Stimulated activated CD4-positive, alpha-beta T cell treated with anti-CD3 and anti-CD28 coated beads, Interleukin-4, amount 100 ng/mL, for 24 hours (primary cell): ENCODE measurements around the gene DACT2.
"Not testable (repeated sequence)": the region's sequence is repeated elsewhere in the genome, so short reads cannot be mapped to it uniquely, and the experiment has no call there.

ENCODE experiments used
- DNase-seq: peaks from one replicate; pipeline ENCODE4 v3.0.0-alpha.2; 2020

Gene DACT2

DNA sequence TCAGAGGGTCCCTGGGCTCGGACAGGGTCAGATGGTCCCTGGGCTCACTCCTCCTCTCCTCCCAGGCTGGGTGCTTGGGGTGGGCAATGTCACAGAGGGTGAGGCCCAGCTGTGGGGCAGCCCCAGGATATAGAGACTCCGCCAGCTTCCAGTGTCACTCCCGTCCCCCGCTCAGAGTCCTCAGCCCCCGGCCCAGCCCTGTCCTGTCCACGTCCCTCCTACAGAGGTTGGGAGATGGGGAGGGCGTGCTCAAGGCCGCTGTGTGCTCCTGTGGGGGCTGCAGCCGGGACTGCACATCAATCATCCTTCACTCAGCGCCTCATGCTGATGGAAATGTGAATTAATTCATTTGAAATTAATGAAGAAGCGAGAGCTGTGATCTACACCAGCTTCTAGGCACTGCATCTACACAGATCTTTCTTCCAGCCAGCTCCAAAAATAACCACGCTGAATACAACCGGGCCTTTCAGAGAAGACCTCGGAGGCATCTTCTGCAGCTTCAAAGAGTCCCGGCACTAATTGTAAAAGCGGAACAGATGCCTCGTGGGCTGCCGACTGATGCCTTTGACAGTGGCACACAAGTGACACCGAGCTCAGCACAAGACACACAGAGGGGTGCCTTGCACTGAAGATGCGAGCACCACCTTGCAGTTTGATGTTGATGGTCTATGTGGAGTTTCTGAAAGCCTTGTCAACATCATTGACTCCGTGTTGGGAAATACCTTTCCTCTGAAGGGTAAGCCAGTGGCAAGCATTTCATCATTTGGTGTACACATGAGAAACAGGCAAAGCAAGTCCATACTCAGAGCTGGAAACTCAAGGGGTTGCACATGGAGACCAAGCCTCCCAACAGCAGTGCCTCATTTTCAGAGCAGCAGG is 39.3 kb downstream of the DACT2 start:
- no peak for DNase-seq

DNA sequence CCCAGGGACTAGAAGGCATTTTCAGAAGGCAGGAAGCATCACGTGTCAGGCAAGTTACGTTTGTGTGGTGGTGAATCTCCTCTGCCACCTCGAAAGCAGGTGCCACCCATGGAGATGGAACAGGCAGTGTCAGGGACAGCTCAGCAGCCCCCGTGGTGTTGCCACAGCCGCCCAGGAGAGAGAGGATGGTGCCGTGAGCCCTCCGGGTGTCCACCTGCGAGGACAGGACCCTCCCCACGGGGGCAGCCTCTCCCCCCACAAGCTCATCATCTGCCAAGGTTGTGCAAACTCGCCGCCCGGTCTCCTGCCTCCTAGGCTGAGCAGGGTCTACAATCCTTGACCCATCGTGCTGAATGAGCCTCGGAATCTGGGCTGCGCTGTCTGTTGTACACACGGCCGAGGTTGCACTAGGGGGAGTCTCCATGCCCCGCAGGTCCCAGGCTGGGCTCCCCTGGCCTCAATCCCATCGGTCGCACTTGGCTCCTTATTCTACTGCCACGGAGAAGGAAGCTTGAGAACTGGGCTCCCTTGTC is 40.1 kb downstream of the DACT2 start:
- DNase-seq, result no peak

GRCh38 chr6:168278904-168279303 is 40.7 kb downstream of the DACT2 start:
- no peak for DNase-seq

DNA sequence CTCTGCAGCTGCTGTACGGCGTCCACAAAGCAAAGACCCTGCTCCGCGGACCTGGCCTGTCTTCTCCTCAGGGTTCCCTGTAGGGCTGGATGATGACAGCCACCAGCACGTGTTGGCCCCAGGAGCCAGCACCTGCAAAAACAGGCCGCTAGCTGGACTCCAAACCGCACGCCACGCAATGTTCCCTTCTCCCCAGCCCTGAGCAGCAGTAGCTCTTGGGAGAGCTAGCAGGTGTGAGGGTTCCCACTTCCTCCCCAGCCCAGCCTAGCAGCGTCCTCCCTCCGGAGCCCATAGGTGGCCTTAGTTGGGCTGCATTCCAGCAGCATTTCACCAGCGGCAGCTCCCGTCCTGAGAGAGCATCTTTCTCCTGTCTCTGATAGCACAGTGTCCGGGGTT is 42.3 kb downstream of the DACT2 start:
- DNase-seq, result no peak

DNA sequence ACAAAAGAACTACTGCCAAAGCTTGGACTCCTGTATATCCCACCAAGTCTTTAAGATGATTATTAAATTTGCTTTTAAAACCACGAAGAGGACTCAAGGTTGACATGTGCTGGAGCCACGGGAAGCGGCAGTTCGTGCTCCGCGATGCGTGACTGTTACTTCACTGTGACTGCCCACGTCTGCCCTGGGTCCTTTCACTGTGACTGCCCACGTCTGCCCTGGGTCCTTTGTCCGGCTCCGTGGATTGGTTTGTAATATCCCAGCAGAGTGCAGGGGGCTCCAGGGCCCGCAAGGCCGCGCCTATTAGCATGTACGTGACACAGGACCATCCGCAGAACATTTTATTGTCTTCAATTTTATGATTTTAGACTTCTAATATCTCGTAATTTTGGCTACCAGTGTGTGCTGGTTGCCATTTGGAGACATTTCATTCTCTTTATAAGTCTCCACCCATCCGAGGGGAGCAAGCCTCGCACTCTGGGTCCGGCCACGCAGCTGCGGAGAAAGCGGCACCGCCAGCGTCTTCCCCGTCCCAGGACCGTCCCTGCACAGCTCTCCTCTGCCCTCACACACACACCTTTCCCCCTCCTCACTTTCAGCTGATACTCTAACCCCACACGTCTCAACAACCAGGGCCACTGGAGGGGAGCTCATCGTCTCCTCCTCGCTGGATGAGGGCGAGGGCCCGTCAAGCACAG is 42.9 kb downstream of the DACT2 start:
- DNase-seq, result no peak

DNA sequence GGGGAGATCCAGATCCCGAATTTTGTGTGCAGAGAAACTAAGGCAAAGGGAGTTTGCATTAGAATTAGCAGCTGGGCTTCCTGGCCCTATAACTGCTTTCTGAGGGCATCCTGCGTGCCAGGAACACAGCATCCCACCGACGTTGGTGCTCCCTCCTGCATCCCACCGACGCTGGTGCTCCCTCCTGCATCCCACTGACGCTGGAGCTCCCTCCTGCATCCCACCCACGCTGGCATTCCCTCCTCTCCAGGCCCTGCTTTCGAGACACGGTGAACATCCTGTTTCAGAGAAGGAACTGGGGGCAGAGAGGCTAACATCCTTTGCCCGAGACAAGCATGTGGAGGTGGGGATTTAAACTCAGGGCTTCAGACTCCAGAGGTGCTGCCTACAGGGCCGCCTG is 44.4 kb downstream of the DACT2 start:
- DNase-seq, result no peak

DNA sequence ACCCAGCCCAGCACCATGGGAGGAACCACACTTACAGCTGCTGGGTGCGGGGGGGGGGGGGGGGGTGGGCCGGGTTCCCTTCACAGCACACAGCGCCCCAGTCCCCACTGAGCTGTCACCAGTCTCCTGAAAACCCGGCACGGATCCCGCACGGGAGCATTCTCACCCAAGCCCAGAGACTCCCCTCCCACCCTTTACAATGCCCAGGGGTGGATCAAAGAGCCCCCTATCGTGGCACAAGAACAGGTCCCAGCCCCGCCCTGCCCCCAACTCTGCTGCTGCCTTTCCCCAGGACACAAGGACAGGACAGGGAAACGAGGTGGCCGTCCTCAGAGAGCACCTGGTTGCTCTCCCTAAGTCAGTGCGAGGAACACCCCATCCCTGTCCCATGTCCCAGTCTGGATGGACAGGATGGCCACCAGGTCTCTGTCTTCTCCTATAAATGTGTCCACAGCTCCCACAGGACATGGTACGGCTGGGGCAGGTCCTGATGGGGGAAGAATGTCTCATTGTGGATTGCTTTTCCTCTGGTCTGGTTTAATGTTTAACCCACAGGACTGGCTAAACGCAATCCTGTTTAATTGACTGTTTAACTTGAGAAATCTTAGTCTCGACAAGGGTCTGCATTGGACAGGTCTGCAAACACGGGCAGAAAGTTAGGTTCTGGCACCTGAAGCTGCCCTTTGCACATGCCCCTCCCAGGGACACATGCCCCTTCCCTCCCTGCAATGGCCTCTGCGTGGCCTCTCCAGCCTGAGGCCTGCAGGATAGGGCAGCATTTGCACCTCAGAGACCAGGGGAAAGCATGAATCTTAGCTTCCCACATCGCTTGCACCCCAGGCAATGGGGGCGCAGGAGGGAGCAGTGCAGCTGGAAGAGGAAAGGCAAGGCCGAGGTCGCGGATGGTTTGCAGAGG is 45.3 kb downstream of the DACT2 start:
- no peak for DNase-seq

DNA sequence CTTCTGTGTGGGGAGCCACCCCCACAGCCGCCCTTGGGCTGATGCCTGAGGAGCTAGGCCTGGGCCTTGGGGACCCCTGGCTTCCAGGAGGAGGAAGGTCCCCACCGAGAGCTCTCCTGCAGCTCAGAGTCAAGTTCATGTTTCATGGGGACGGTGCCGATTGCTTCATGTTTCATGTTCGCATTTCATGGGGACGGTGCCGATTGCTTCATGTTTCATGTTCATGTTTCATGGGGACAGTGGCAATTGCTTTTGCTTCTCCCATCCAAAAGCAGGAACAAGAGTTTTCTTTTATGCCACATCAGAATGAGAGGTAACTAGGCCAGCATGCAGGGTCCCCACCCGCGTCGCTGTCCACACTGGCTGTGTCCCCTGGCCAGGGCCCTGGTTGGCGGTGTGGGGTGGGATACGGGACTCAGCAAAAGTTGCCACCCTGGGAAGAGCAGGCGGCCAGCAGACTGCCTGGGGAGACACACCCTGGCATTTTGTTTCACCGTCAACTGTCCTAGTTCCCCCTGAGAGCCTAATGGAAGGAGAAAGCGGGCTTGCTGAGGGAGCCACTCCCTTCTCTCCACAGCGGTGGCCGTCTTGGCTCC is 46.0 kb downstream of the DACT2 start:
- DNase-seq, result no peak

GRCh38 chr6:168272415-168273325 is 46.9 kb downstream of the DACT2 start:
- no peak for DNase-seq

GRCh38 chr6:168270274-168271172 is 49.1 kb downstream of the DACT2 start:
- no peak for DNase-seq

DNA sequence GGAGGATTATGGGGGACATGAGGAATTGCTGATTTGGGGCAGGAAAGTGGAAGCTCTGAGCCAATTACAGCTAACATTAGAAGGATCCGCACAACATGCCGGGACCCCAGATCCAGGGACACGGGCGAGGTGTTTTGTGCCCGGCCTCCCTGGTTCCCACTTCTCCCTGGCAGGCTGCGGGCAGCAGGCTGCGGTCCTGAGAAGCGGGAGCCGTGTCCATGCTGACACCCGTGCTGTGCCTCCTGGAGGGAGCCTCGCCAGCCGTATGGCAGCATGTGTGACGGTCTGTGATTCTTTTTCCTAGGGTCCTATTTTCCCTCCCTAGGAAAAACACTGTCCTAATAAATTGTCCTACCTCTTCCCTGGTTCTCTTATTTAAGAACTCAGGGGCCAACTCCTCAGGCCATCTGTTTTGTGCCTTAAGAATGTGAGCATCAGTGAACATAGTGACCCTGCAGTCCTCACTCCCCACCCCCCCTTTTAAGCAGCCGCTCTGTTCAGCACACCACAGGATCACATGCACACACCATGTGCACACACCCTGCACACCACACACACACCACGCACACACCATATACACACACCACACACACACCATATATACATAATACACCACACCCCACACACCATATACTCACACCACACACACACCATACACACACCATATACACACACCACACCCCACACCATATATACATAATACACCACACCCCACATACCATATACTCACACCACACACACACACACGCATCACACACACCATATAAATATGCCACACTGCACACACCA is 49.9 kb downstream of the DACT2 start:
- DNase-seq, result no peak

DNA sequence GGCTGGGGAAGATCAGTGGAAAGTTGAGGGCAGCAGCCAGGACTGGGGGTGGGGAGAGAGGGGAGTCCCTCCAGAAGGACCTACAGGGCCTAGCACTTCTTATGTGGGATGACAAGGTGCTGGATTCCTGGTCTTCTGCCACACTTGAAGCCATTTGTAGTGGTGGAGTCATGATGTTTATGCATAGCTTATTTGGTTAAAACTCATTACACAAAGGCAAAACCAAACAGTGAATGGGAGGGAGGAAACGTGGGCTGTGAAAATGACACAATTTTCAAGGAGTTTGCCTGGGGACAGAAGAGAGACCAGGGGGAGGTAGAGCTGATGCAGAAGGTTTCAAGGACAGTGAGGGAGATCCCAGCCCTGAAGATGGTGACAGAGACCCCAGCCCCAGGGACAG is 50.8 kb downstream of the DACT2 start:
- no peak for DNase-seq

GRCh38 chr6:168267779-168268178 is 51.8 kb downstream of the DACT2 start:
- DNase-seq, result not testable (repeated sequence)

DNA sequence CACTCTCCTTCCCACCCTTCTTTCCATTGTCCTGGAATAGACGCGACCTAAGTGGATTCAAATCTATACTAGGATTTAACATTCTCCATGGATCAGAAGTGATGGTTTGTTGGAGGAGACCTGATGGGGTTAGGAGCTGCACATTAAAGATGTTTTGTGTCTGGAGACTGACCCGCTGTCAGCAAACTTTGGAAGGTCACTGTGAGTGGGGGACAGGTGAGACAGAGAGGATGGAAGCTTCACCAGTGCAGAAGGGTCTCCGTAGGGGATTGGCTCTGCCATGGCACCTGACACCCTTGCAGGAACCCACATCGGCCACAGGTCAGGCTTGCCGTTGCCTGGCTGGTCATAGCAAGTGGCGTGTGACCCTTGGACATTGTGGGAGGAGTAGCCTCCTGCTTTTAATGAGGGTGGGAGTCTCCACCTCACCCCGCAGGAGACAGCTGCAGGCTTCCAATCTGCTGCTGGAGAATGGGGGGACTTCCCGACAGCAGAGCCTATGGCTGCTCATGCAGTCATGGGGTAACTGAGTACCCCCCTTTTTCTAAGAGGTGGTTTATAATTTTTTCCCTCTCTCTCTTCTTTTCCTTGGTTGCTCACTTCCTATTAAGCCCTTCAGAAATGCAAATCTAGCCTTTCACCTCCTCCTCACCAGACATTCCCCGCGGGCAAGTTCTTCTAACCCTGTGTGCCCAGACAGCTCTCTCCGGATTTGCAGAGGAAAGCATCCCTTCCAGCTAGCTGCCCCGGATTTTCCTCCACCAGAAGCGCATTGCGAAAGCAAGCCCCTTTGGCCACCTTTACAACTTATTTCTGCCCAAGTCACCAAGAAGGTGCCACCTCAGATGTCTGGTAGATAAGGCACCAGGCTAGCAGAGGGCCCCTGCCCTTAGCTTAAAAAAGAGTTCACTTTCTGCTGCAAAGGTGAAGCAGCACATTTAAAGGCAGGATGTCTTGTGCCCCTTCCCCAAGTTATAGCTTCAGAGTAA is 53.5 kb downstream of the DACT2 start:
- no peak for DNase-seq

DNA sequence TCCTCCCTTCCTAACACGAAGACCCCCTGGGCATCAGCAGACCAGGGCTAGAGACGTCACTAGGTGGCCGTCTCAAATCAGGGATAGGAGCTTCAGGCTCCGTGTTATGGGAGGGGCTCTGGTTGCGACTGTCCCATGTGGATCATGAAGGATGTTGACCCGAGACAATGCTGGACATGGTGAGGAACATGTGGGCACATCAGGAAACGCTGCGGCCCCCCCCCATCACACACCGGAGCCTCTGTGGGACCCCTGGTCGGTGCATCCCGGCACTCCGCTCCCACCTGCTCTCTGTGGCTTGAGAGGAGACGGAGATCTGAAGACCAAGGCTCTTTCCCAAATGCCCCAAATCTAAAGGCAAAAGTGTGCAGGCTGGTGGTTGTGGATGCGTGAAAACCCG is 54.2 kb downstream of the DACT2 start:
- no peak for DNase-seq

DNA sequence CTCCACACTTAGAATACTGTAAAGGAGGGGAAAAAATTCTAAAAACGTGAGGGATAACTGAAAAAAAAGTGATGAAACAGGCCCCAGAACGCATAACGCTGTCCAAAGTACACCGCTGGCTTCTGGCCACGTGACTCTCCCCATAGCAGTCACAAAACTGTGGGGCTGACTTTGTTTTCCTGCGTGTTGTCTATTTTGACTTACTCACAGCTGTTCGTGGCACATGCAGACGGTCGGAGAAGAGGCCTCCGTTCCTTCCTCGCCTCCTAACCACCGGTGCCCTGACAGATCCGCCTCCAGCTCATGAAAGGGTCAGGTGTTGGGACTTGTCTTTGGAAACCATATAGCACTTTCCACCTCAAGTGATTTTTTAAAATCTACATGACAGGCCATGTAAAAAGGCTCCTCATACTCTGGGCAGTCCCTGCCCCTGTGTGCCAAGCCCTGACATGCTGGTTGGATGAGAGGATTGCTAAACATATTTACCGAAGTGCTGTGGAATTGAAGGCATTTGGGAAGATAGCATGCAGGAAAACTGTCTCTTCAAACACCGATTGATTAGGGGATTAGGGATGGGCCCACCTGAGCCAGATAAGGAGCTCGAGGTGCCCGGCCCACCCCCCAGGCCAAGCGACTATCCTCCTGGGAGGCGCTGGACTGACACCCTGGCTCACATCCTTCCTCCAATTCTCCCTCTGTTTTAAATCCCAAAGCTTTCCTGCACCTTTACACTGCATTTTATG is 54.8 kb downstream of the DACT2 start:
- DNase-seq, result no peak

- no peak for DNase-seq
Measured at GRCh38 chr6:168263351-168263905, 56.1 kb downstream of the DACT2 start.
